Measurements from ENCODE around the gene TPI1.

The TPI1 gene

DNA sequence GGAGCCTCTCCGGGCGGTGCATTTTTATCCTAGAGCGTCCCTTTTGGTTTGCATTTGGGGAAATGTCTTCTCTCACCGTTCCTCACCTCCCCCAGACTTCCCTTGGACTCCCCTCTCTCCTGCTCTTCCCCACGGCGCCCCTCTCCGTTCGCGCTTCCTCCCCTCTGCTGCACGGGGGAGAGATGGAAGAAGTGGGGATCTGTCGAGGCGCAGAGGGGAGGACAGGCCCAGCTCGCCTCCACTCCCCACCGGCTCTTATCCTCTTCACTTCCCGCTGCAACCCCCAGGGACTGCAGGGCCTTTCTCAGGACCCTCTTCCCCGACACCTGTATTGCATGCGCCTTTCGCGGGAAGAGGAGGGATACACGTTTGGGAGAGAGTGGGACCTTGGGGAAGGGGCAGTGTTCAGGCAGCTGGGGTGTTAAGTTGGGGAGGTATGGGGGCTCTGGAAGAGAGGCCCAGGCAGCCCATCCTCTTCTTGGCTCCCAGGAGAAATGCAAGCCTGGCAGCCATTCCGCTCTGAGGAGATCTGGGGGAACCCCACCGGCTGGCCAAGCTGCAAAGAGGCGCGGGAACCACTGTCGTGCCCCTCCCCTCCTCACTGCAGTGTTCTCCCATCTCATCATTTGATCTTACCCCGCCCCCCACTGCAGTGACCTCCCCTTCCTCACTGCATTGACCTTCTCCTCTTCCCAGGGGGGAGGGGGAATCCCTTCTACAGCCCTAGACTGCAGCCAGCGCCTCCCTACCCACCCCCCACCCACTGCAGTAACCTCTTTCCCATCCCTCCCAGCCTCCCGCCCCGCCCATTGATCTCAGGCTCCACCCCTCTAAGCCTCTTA lies 47.8 kb downstream of the TPI1 start:
- Histone ChIP-seq H3K4me1 (ENCODE audit: control insufficient read depth, insufficient read depth, low read length, poor library complexity, severe bottlenecking) (peaks cover 21% of the 10 kb centered on the region), H3K4me3 (ENCODE audit: extremely low read depth, insufficient read depth, low read length, poor library complexity, severe bottlenecking) (peak overlapping the region; percentile 59), H3K36me3 (ENCODE audit: control insufficient read depth, insufficient read depth, low read length) (peaks cover 25% of the 10 kb centered on the region), H3K27ac (ENCODE audit: low read depth, low read length, severe bottlenecking) (no peak overlapping the region), H3K9me3 (ENCODE audit: control insufficient read depth, low read length) (no peaks in the 10 kb centered on the region)
- WGBS, 2 experiments (ENCODE audit: insufficient coverage in 2 of 2), result 4 to 18% methylated on average over 5 to 8 of the region's 29 CpGs

DNA sequence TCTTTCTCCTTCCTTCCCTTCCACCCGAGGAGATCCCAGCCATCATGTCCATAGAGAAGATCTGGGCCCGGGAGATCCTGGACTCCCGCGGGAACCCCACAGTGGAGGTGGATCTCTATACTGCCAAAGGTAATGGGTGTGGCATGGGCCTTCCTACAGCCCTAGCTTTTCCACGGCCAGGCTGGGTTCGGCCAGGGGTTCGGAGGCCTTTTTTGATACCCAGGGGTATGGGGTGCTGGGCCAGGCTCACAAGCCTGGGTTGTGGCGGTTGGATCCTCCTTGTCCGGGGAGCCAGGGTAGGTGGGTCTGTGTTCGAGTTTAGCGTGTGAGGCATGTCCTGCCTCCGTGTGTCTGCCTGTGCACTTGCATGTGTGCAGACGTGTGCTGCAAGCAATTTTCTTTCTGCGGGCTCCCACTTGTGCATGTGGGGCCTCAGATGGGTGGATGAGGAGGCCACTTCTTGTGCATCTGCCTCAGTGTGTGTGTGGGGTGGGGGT lies 48.5 kb downstream of the TPI1 start:
- H3K27ac ChIP-seq (ENCODE audit: low read depth, low read length, severe bottlenecking), result no peak overlapping the region
- peaks cover 21% of the 10 kb centered on the region for H3K4me1 ChIP-seq (ENCODE audit: control insufficient read depth, insufficient read depth, low read length, poor library complexity, severe bottlenecking)
- peak overlapping the region; percentile 27 for H3K4me3 ChIP-seq (ENCODE audit: extremely low read depth, insufficient read depth, low read length, poor library complexity, severe bottlenecking)
- no peaks in the 10 kb centered on the region for H3K9me3 ChIP-seq (ENCODE audit: control insufficient read depth, low read length)
- peaks cover 26% of the 10 kb centered on the region for H3K36me3 ChIP-seq (ENCODE audit: control insufficient read depth, insufficient read depth, low read length)
- 82 to 86% methylated on average over 12 to 14 of the region's 14 CpGs for WGBS, 2 experiments (ENCODE audit: insufficient coverage in 2 of 2)

DNA sequence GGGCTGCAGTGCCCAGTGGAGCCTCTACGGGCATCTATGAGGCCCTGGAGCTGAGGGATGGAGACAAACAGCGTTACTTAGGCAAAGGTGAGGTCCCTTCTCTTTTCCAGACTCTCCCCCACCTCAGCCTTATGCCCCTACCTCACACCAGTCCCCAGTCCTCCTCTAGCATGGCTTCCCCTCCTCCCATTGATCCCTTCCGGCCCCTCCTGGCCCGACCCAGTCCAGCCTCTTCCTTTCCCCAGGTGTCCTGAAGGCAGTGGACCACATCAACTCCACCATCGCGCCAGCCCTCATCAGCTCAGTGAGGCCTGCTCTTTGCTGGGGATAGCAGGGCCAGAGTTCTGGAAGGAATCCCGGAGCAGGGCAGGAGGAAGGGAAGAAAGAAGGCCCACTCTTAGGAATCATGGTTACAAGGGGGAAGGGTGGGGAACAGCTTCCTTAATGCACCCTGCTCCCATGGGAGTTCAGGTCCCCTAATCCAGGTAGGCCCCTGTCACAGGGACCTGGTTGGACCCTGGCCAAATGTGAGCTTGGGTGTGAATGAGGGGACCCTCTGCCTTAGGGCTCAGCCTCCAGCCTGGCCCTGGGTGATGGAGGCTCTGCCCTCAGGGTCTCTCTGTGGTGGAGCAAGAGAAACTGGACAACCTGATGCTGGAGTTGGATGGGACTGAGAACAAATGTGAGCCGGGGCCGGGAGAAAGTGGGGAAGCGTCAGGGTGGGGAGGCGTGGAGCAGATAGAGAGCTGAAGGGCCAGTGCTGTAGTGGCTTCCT lies 49.3 kb downstream of the TPI1 start:
- H3K27ac ChIP-seq (ENCODE audit: low read depth, low read length, severe bottlenecking), result no peak overlapping the region
- H3K4me1 ChIP-seq (ENCODE audit: control insufficient read depth, insufficient read depth, low read length, poor library complexity, severe bottlenecking), result peaks cover 21% of the 10 kb centered on the region
- no peak overlapping the region for H3K4me3 ChIP-seq (ENCODE audit: extremely low read depth, insufficient read depth, low read length, poor library complexity, severe bottlenecking)
- peaks cover 31% of the 10 kb centered on the region for H3K36me3 ChIP-seq (ENCODE audit: control insufficient read depth, insufficient read depth, low read length)
- 85 to 90% methylated on average over 7 to 10 of the region's 11 CpGs for WGBS, 2 experiments (ENCODE audit: insufficient coverage in 2 of 2)
- no peaks in the 10 kb centered on the region for H3K9me3 ChIP-seq (ENCODE audit: control insufficient read depth, low read length)

DNA sequence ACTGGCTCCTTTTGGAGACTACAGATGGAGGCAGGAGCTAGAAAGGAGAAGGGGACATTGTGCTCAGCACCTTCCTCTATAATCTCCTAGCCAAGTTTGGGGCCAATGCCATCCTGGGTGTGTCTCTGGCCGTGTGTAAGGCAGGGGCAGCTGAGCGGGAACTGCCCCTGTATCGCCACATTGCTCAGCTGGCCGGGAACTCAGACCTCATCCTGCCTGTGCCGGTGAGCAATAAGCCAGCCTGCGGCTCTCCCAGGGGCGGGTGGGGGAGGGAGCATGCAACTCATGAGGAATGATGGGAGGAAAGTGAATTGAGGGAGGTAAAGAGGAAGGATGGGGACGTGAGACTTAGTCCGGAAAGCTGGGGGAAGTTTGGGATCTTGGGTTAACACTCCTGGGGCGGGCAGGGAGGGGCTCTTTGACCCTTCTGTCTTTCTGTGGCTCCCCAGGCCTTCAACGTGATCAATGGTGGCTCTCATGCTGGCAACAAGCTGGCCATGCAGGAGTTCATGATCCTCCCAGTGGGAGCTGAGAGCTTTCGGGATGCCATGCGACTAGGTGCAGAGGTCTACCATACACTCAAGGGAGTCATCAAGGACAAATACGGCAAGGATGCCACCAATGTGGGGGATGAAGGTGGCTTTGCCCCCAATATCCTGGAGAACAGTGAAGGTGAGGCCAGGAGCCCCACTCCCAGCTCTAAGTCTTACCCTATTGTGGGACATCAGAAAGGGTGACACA lies 50.3 kb downstream of the TPI1 start:
- 82 to 83% methylated on average over 11 to 14 of the region's 14 CpGs for WGBS, 2 experiments (ENCODE audit: insufficient coverage in 2 of 2)
- Histone ChIP-seq H3K9me3 (ENCODE audit: control insufficient read depth, low read length) (no peaks in the 10 kb centered on the region), H3K27ac (ENCODE audit: low read depth, low read length, severe bottlenecking) (no peak overlapping the region), H3K4me1 (ENCODE audit: control insufficient read depth, insufficient read depth, low read length, poor library complexity, severe bottlenecking) (peaks cover 21% of the 10 kb centered on the region), H3K4me3 (ENCODE audit: extremely low read depth, insufficient read depth, low read length, poor library complexity, severe bottlenecking) (no peak overlapping the region), H3K36me3 (ENCODE audit: control insufficient read depth, insufficient read depth, low read length) (peaks cover 37% of the 10 kb centered on the region)

DNA sequence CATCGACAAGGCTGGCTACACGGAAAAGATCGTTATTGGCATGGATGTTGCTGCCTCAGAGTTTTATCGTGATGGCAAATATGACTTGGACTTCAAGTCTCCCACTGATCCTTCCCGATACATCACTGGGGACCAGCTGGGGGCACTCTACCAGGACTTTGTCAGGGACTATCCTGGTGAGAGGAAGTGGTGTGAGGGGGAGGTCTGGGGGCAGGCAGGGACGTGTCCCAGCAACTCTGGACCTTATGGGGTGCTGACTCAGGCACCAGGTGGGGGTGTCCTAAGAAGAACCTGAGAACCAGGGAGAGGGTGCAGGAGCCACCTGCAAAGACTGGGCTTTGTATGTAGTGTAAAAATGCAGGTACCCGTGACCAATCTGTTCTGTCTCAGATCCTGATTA lies 52.3 kb downstream of the TPI1 start:
- WGBS, 2 experiments (ENCODE audit: insufficient coverage in 2 of 2), result 84% methylated on average over 6 to 7 of the region's 7 CpGs
- Histone ChIP-seq H3K4me1 (ENCODE audit: control insufficient read depth, insufficient read depth, low read length, poor library complexity, severe bottlenecking) (peaks cover 25% of the 10 kb centered on the region), H3K36me3 (ENCODE audit: control insufficient read depth, insufficient read depth, low read length) (peaks cover 43% of the 10 kb centered on the region), H3K27ac (ENCODE audit: low read depth, low read length, severe bottlenecking) (no peak overlapping the region), H3K9me3 (ENCODE audit: control insufficient read depth, low read length) (no peaks in the 10 kb centered on the region), H3K4me3 (ENCODE audit: extremely low read depth, insufficient read depth, low read length, poor library complexity, severe bottlenecking) (no peak overlapping the region)

All from mesodermal cell (in vitro differentiated cells).